Keratinocyte (primary cell): Measurements from ENCODE around the gene LRRC57. TPM values are rescaled to one million over a fixed set of nuclear protein-coding genes. Genes with fewer than 3 reads are reported as not detected.

Experiments used
- DNase-seq: peaks from one replicate; pipeline ENCODE4 v3.0.0-alpha.2; 2011; ENCODE audit warnings: low read depth, missing footprints, low spot score
- FAIRE-seq: peaks from 2 replicates; lab custom pipeline; 2011; peaks lifted over from hg19 to GRCh38; lab: Jason Lieb, UNC
- H2AFZ ChIP-seq: 2 replicates; pipeline ENCODE4 v1.6.0; 2012; ENCODE audit warnings: low read length, control low read depth, inconsistent platforms; ENCODE audit not compliant: control insufficient read depth
- H3K27ac ChIP-seq: 2 replicates; pipeline ENCODE4 v1.5.1; 2011; ENCODE audit warnings: low read length; ENCODE audit not compliant: control insufficient read depth, insufficient read depth
- H3K27me3 ChIP-seq: 3 replicates; pipeline ENCODE4 v1.6.0; 2011; ENCODE audit warnings: low read length; ENCODE audit not compliant: control insufficient read depth, insufficient read depth; ENCODE audit errors: extremely low read depth
- H3K36me3 ChIP-seq, 2 experiments: 2 replicates in 1 of 2; 3 replicates in 1 of 2; pipeline ENCODE4 v1.5.1; 2011; ENCODE audit warnings: low read length in 2 of 2, mild to moderate bottlenecking in 1 of 2; ENCODE audit not compliant: control insufficient read depth in 2 of 2, insufficient read depth in 2 of 2; ENCODE audit errors: extremely low read depth in 1 of 2
- H3K4me1 ChIP-seq: 3 replicates; pipeline ENCODE4 v1.5.1; 2011; ENCODE audit warnings: low read length; ENCODE audit not compliant: control insufficient read depth, insufficient read depth; ENCODE audit errors: extremely low read depth
- H3K4me2 ChIP-seq: 3 replicates; pipeline ENCODE4 v1.6.0; 2011; ENCODE audit warnings: low read depth, low read length; ENCODE audit not compliant: control insufficient read depth, insufficient read depth; ENCODE audit errors: extremely low read depth
- H3K4me3 ChIP-seq, 3 experiments: fragments of 200-600 bp in 1 of 3; sonication (generic) in 1 of 3; 2 replicates in 2 of 3; 3 replicates in 1 of 3; pipeline ENCODE4 v1.5.1; 2011 to 2016; ENCODE audit warnings: low read length in 3 of 3, mild to moderate bottlenecking in 3 of 3, control low read depth in 2 of 3, inconsistent platforms in 1 of 3, low read depth in 1 of 3, mixed read lengths in 1 of 3, mixed run types in 1 of 3, moderate library complexity in 1 of 3; ENCODE audit not compliant: control insufficient read depth in 2 of 3, insufficient read depth in 2 of 3; ENCODE audit errors: extremely low read depth in 1 of 3
- H3K79me2 ChIP-seq: 2 replicates; pipeline ENCODE4 v1.6.0; 2012; ENCODE audit warnings: low read length; ENCODE audit not compliant: control insufficient read depth, insufficient read depth
- H3K9ac ChIP-seq: 3 replicates; pipeline ENCODE4 v1.6.0; 2011; ENCODE audit warnings: low read length; ENCODE audit not compliant: control insufficient read depth, insufficient read depth; ENCODE audit errors: extremely low read depth
- H3K9me1 ChIP-seq: 3 replicates; pipeline ENCODE4 v1.6.0; 2011; ENCODE audit warnings: low read length; ENCODE audit not compliant: control insufficient read depth, insufficient read depth; ENCODE audit errors: extremely low read depth
- H3K9me3 ChIP-seq: 2 replicates; pipeline ENCODE4 v1.5.1; 2012; ENCODE audit warnings: low read depth, low read length; ENCODE audit not compliant: control insufficient read depth
- H4K20me1 ChIP-seq: 3 replicates; pipeline ENCODE4 v1.6.0; 2011; ENCODE audit warnings: low read length; ENCODE audit not compliant: control insufficient read depth, insufficient read depth; ENCODE audit errors: extremely low read depth
- EZH2 ChIP-seq: IDR thresholded peaks from one replicate; pipeline ENCODE4 v1.6.1; 2012; ENCODE audit warnings: inconsistent platforms, mild to moderate bottlenecking, low read length, moderate library complexity
- dilution Hi-C: fragments of 300-500 bp; cut with MboI; formaldehyde crosslinking; loops from one replicate; pipeline ENCODE4 v1.7.0; 2020; ENCODE audit warnings: low sequenced_read_pairs; ENCODE audit not compliant: extremely low pct_ligation_motif_present
- polyA plus RNA-seq, 5 experiments: library from polyadenylated mRNA; depleted of rRNA in 3 of 5; stranded (reverse) in 3 of 5; stranded (forward) in 1 of 5; unstranded in 1 of 5; fragments of >200 nt; gene quantifications; 1 replicate in 1 of 5; 2 replicates in 3 of 5; 3 replicates in 1 of 5; pipeline versions ENCODE4 v1.2.1 to v1.2.3, GENCODE V29; 2011 to 2012; ENCODE audit warnings: missing spikeins in 2 of 5, low read depth in 1 of 5, low replicate concordance in 1 of 5
- TF ChIP-seq, protein P1 (sequence below), 3 experiments: IDR thresholded peaks in 1 of 3; conservative IDR thresholded peaks in 1 of 3; optimal IDR thresholded peaks in 1 of 3; 2 replicates in 2 of 3; 3 replicates in 1 of 3; pipeline versions ENCODE3 to v1.5.1; 2011; ENCODE audit warnings: low read length in 3 of 3, mild to moderate bottlenecking in 3 of 3, moderate library complexity in 2 of 3, control low read depth in 1 of 3, inconsistent platforms in 1 of 3; ENCODE audit not compliant: insufficient read depth in 2 of 3; ENCODE audit errors: extremely low read depth in 1 of 3

LRRC57 gene
- polyA plus RNA-seq, 1 donor (not counting 4 experiments of a cell fraction or from before 2014, with no cell fraction given) = 12.8 TPM

DNA sequence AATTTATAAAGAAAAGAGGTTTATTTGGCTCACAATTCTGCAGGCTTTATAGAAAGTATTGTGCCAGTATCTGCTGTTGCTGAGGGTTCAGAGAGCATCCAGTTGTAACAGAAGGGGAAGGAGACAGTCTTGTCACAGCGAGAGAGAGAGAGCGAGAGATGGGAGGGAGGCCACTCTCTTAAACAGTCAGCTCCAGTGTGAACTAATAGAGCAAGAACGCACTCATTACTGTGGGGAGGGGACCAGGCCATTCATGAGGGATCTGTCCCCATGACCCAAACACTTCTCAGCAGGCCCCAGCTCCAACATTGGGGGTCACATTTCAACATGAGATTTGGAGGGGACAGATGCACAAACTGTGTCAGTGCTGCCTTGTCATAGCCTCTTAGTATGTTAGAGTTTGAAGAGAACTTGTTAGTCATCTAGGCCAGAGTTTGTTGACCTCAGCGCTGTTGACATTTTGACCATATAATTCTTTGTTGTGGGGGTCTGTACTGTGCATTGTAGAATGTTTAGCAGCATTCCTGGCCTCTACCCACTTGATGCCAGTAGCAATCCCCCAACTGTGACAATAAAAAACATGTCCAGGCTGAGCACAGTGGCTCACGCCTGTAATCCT is 42.1 kb upstream of the LRRC57 start:
- no peak overlapping the region for H3K4me2 ChIP-seq
- no peak overlapping the region for H3K27ac ChIP-seq
- H4K20me1 ChIP-seq = no peaks in the 10 kb centered on the region
- H3K9me1 ChIP-seq = no peaks in the 10 kb centered on the region
- no peaks in the 10 kb centered on the region for H3K9me3 ChIP-seq
- dilution Hi-C loops = no loop called here
- no peaks in the 10 kb centered on the region for H3K79me2 ChIP-seq
- H3K4me1 ChIP-seq = no peaks in the 10 kb centered on the region
- no peak overlapping the region for H3K4me3 ChIP-seq
- no peak for TF ChIP-seq EZH2
- TF ChIP-seq, protein P1, sequence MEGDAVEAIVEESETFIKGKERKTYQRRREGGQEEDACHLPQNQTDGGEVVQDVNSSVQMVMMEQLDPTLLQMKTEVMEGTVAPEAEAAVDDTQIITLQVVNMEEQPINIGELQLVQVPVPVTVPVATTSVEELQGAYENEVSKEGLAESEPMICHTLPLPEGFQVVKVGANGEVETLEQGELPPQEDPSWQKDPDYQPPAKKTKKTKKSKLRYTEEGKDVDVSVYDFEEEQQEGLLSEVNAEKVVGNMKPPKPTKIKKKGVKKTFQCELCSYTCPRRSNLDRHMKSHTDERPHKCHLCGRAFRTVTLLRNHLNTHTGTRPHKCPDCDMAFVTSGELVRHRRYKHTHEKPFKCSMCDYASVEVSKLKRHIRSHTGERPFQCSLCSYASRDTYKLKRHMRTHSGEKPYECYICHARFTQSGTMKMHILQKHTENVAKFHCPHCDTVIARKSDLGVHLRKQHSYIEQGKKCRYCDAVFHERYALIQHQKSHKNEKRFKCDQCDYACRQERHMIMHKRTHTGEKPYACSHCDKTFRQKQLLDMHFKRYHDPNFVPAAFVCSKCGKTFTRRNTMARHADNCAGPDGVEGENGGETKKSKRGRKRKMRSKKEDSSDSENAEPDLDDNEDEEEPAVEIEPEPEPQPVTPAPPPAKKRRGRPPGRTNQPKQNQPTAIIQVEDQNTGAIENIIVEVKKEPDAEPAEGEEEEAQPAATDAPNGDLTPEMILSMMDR (optimal IDR thresholded peaks at IDR 0.05 in 1 of 3, IDR thresholded peaks at IDR 0.05 in 1 of 3, conservative IDR thresholded peaks at IDR 0.05 in 1 of 3; ENCODE audit: extremely low read depth in 1 of 3, insufficient read depth in 2 of 3, low read length in 3 of 3) = no peak
- H2AFZ ChIP-seq = no peak overlapping the region
- no peak for DNase-seq
- H3K9ac ChIP-seq = no peak overlapping the region
- FAIRE-seq = no peak
- no peaks in the 10 kb centered on the region for H3K27me3 ChIP-seq
- no peaks in the 10 kb centered on the region for H3K36me3 ChIP-seq

DNA sequence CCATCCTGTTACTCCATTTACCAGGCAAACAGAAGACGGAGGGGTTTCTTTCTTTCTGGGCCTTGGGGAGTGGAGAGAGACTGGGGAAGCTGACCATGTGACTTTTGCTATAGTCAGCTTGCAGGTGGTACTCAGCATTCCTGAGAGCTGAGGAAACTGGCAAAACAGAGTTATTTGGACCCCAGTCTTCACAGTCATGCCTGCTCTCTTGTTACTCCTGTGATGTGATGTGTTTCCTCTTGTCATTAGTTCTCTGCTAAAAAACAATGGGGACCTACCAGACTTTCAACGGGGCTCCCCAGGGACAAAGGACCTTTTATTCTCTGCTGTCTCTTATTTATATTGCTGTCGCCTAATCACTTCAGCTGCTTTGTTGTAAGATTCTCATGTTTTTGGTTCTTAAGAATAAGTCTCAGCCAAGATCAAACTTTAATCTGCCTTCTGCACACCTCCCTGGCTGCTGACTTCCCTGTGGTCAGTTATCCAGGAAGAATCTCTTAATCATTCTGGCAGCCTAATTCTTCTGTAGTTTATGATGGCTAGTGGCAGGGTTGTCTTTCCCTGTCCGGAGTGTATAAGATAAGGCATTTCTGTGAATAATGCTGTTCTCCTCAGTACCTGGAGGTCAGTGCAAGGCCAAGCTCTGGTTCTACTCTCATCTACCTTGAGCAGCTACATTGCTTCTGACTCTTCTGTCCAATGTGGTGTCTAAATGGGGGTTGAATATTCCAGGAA is 35.6 kb upstream of the LRRC57 start:
- dilution Hi-C loops = no loop called here
- H3K4me2 ChIP-seq = no peak overlapping the region
- H3K27me3 ChIP-seq = no peaks in the 10 kb centered on the region
- FAIRE-seq = no peak
- H3K9me1 ChIP-seq = no peaks in the 10 kb centered on the region
- TF ChIP-seq EZH2 = no peak
- TF ChIP-seq, protein P1 (optimal IDR thresholded peaks at IDR 0.05 in 1 of 3, IDR thresholded peaks at IDR 0.05 in 1 of 3, conservative IDR thresholded peaks at IDR 0.05 in 1 of 3; ENCODE audit: extremely low read depth in 1 of 3, insufficient read depth in 2 of 3, low read length in 3 of 3) = no peak
- H3K4me1 ChIP-seq = peaks cover 3% of the 10 kb centered on the region
- H3K9ac ChIP-seq = no peak overlapping the region
- no peaks in the 10 kb centered on the region for H3K36me3 ChIP-seq
- no peak for DNase-seq
- H3K79me2 ChIP-seq = no peaks in the 10 kb centered on the region
- H3K9me3 ChIP-seq = no peaks in the 10 kb centered on the region
- H2AFZ ChIP-seq = no peak overlapping the region
- H3K27ac ChIP-seq = no peak overlapping the region
- H4K20me1 ChIP-seq = no peaks in the 10 kb centered on the region
- H3K4me3 ChIP-seq = no peak overlapping the region
